Measurements from ENCODE around the gene ABCA2. TPM values are rescaled to one million over a fixed set of nuclear protein-coding genes. Genes with fewer than 3 reads are reported as not detected.

The ABCA2 gene
- total RNA-seq, 1 donor = 99.1 TPM

- DNase-seq (ENCODE audit: low read depth in 2 of 3, low spot score in 2 of 3) = peak in 2 of 3 donors; percentile 87 to 93
Measured at GRCh38 chr9:137030538-137031527, 2.8 kb upstream of the ABCA2 start.

- DNase-seq (ENCODE audit: low read depth in 2 of 3, low spot score in 2 of 3) = peak in 2 of 3 donors; percentile 50 to 52
Measured at GRCh38 chr9:137030006-137030405, 2.0 kb upstream of the ABCA2 start.

GRCh38 chr9:137029058-137029936, 1.3 kb upstream of the ABCA2 start:
- DNase-seq (ENCODE audit: low read depth in 2 of 3, low spot score in 2 of 3) = peak in 2 of 3 donors; percentile 63 to 73

- DNase-seq (ENCODE audit: low read depth in 2 of 3, low spot score in 2 of 3) = peak; percentile 55 to 74 (median 69)
Measured at GRCh38 chr9:137028263-137029057, 423 bp upstream of the ABCA2 start.

GRCh38 chr9:137026828-137027227, 1.2 kb downstream of the ABCA2 start:
- no peak for DNase-seq (ENCODE audit: low read depth in 2 of 3, low spot score in 2 of 3)

GRCh38 chr9:137026384-137026783, 1.7 kb downstream of the ABCA2 start:
- no peak for DNase-seq (ENCODE audit: low read depth in 2 of 3, low spot score in 2 of 3)

GRCh38 chr9:137025517-137025966, 2.5 kb downstream of the ABCA2 start:
- DNase-seq (ENCODE audit: low read depth in 2 of 3, low spot score in 2 of 3) = no peak

GRCh38 chr9:137023583-137023991, 4.5 kb downstream of the ABCA2 start:
- DNase-seq (ENCODE audit: low read depth in 2 of 3, low spot score in 2 of 3) = no peak

GRCh38 chr9:137023157-137023556, 4.9 kb downstream of the ABCA2 start:
- DNase-seq (ENCODE audit: low read depth in 2 of 3, low spot score in 2 of 3) = no peak

GRCh38 chr9:137022662-137023008, 5.4 kb downstream of the ABCA2 start:
- no peak for DNase-seq (ENCODE audit: low read depth in 2 of 3, low spot score in 2 of 3)

GRCh38 chr9:137021979-137022661, 5.9 kb downstream of the ABCA2 start:
- peak in 2 of 3 donors; percentile 54 to 76 for DNase-seq (ENCODE audit: low read depth in 2 of 3, low spot score in 2 of 3)

- DNase-seq (ENCODE audit: low read depth in 2 of 3, low spot score in 2 of 3) = no peak
Measured at GRCh38 chr9:137021568-137021978, 6.5 kb downstream of the ABCA2 start.

- DNase-seq (ENCODE audit: low read depth in 2 of 3, low spot score in 2 of 3) = no peak
Measured at GRCh38 chr9:137020771-137021567, 7.1 kb downstream of the ABCA2 start.

GRCh38 chr9:137019891-137020683, 8.0 kb downstream of the ABCA2 start:
- DNase-seq (ENCODE audit: low read depth in 2 of 3, low spot score in 2 of 3) = no peak

GRCh38 chr9:137018761-137019559, 9.1 kb downstream of the ABCA2 start:
- no peak for DNase-seq (ENCODE audit: low read depth in 2 of 3, low spot score in 2 of 3)

- DNase-seq (ENCODE audit: low read depth in 2 of 3, low spot score in 2 of 3) = no peak
Measured at GRCh38 chr9:137017791-137018497, 10.1 kb downstream of the ABCA2 start.

GRCh38 chr9:137017071-137017470, 11.0 kb downstream of the ABCA2 start:
- DNase-seq (ENCODE audit: low read depth in 2 of 3, low spot score in 2 of 3) = no peak

Measured in hematopoietic multipotent progenitor cell (in vitro differentiated cells).